H1 (cell line): ENCODE results near the gene LAIR2. TPM values are rescaled to one million over a fixed set of nuclear protein-coding genes. Genes with fewer than 3 reads are reported as not detected.

Experiments used
- KDM1A ChIP-seq: fragments of 200-600, 300-600 bp; sonication (generic); IDR thresholded peaks from 2 replicates; pipeline ENCODE4 v1.7.1; 2016; ENCODE audit warnings: mild to moderate bottlenecking, low read length, borderline replicate concordance
- RXRA ChIP-seq: IDR thresholded peaks from 2 replicates; pipeline ENCODE4 v1.6.1; 2011; ENCODE audit warnings: low read depth, mild to moderate bottlenecking, low read length, moderate library complexity; ENCODE audit not compliant: insufficient read depth
- polyA plus RNA-seq, 7 experiments: library from polyadenylated mRNA; depleted of rRNA in 3 of 7; stranded (reverse) in 5 of 7; unstranded in 2 of 7; fragments of >200 nt in 5 of 7; fragments of 200-250 nt in 2 of 7; gene quantifications; 1 replicate in 5 of 7; 2 replicates in 1 of 7; 4 replicates in 1 of 7; pipeline versions ENCODE4 v1.2.1 to v1.2.3, GENCODE V29; 2011 to 2013; ENCODE audit warnings: missing spikeins in 2 of 7, mixed read lengths in 2 of 7
- total RNA-seq: library from RNA; stranded (reverse); fragmentation: NEBNext Ultra II Directional; extraction: Animal tissue kit (Norgen Biotek cat#: 25700); gene quantifications from 2 replicates; pipeline ENCODE4 v1.2.1, GENCODE V29; 2021
- TF ChIP-seq, protein P1 (sequence below): IDR thresholded peaks from 2 replicates; pipeline ENCODE4 v1.6.1; 2011; ENCODE audit warnings: low read depth, mild to moderate bottlenecking, low read length; ENCODE audit not compliant: insufficient read depth

LAIR2 gene
- total and polyA plus RNA-seq, 2 of the 8 experiments (the other 6 are each of a cell fraction or from before 2014, with no cell fraction given): not detected

- TF ChIP-seq, protein P1, sequence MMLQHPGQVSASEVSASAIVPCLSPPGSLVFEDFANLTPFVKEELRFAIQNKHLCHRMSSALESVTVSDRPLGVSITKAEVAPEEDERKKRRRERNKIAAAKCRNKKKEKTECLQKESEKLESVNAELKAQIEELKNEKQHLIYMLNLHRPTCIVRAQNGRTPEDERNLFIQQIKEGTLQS: no peak
- TF ChIP-seq RXRA (no peak), KDM1A (no peak)
- TF ChIP-seq, all 59 proteins: peak for 0
Measured at GRCh38 chr19:54517483-54517882, 14.9 kb downstream of the LAIR2 start (continued).
